ENCODE data around the gene DTD1. TPM values are rescaled to one million over a fixed set of nuclear protein-coding genes. Genes with fewer than 3 reads are reported as not detected.

The DTD1 gene
- total and polyA plus RNA-seq, 2 of the 13 experiments (the other 11 are each of a cell fraction or from before 2014, with no cell fraction given), result 41.2 to 79.3 TPM

DNA sequence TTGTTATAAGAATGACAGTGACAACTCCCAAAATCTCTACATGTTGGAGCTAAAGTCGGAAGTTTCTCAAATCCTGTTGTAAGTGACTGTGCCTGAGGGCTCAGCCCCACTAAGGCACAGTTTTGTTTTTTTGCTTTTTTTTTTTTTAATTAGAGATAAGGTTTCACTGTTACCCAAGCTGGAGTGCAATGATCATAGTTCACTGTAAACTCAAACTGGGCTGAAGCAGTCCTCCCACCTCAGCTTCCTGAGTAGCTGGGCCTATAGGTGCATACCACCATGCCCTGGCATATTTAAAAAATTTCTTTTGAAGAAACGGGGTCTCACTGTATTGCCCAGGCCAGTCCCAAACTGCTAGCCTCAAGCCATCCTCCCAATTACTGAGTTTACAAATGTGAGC is 96.9 kb downstream of the DTD1 start:
- Histone ChIP-seq H3K9me3 (ENCODE audit: low read length) (no peaks in the 10 kb centered on the region), H3K27me3 (ENCODE audit: control insufficient read depth in 1 of 2, insufficient read depth in 2 of 2, low read length in 2 of 2) (no peaks in the 10 kb centered on the region), H3K4me1 (ENCODE audit: insufficient read depth, low read length) (peaks cover 14% of the 10 kb centered on the region), H2AFZ (ENCODE audit: low read length) (no peak overlapping the region), H4K20me1 (ENCODE audit: insufficient read depth, low read length) (no peaks in the 10 kb centered on the region), H3K9ac (ENCODE audit: insufficient read depth, low read depth, low read length) (no peak overlapping the region), H3K4me2 (ENCODE audit: low read depth, low read length) (no peak overlapping the region), H3K79me2 (ENCODE audit: insufficient read depth, low read length) (no peaks in the 10 kb centered on the region), H3K4me3 (replicated peaks in 1 of 3; ENCODE audit: insufficient read depth in 1 of 3, low read depth in 2 of 3, low read length in 3 of 3) (no peak overlapping the region), H3K36me3 (replicated peaks in 1 of 2; ENCODE audit: control insufficient read depth in 1 of 2, insufficient read depth in 2 of 2, low read length in 2 of 2) (no peaks in the 10 kb centered on the region), H3K27ac (ENCODE audit: extremely low read length, insufficient read depth, low read length) (no peak overlapping the region)
- intact Hi-C loops (cut with micrococcal nuclease; ENCODE audit: unreplicated experiment), result no loop called here
- no TSS peak for BruUV-seq (replicated peaks)
- in situ Hi-C loops (cut with HindIII; ENCODE audit: extremely low pct_ligation_motif_present, low pct_unique_long_range_greater_than_20kb), result no loop called here
- TF ChIP-seq ZNF263 (CRISPR knock-in tag; IDR thresholded peaks at IDR 0.05) (peak; percentile 67; the same call in 1 of the 2 replicates), ZNF24 (IDR thresholded peaks at IDR 0.05) (no peak), SIX1 (CRISPR knock-in tag; IDR thresholded peaks at IDR 0.05; ENCODE audit: borderline replicate concordance) (peak; percentile 42; the same call in 1 of the 2 replicates), ZNF121 (CRISPR knock-in tag; IDR thresholded peaks at IDR 0.05) (peak; percentile 71), HNF4A (CRISPR knock-in tag; IDR thresholded peaks at IDR 0.05) (peak; percentile 34; the same call in 1 of the 2 replicates)
- TF ChIP-seq, protein P1, sequence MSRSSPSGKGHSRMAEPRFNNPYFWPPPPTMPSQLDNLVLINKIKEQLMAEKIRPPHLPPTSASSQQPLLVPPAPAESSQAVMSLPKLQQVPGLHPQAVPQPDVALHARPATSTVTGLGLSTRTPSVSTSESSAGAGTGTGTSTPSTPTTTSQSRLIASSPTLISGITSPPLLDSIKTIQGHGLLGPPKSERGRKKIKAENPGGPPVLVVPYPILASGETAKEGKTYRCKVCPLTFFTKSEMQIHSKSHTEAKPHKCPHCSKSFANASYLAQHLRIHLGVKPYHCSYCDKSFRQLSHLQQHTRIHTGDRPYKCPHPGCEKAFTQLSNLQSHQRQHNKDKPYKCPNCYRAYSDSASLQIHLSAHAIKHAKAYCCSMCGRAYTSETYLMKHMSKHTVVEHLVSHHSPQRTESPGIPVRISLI (CRISPR knock-in tag; IDR thresholded peaks at IDR 0.05; ENCODE audit: borderline replicate concordance), result peak; percentile 65; the same call in 1 of the 2 replicates
- TF ChIP-seq, protein P2, sequence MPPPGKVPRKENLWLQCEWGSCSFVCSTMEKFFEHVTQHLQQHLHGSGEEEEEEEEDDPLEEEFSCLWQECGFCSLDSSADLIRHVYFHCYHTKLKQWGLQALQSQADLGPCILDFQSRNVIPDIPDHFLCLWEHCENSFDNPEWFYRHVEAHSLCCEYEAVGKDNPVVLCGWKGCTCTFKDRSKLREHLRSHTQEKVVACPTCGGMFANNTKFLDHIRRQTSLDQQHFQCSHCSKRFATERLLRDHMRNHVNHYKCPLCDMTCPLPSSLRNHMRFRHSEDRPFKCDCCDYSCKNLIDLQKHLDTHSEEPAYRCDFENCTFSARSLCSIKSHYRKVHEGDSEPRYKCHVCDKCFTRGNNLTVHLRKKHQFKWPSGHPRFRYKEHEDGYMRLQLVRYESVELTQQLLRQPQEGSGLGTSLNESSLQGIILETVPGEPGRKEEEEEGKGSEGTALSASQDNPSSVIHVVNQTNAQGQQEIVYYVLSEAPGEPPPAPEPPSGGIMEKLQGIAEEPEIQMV (CRISPR knock-in tag; IDR thresholded peaks at IDR 0.05; ENCODE audit: low read depth), result no peak
- FAIRE-seq (no peak), DNase-seq (ENCODE audit: low spot score) (no peak), ATAC-seq (peak; percentile 69)
- CTCF ChIA-PET (ENCODE audit: low intra/inter-chr PET ratio, low total read pairs), result no interaction called here
- WGBS (ENCODE audit: low lambda C conversion rate), result 85% methylated on average over 2 of the region's 2 CpGs
- POLR2A ChIA-PET, result no interaction called here
